HG02759 (cell line): ENCODE data around the gene IP6K1.
"Not testable (repeated sequence)": the region's sequence is repeated elsewhere in the genome, so short reads cannot be mapped to it uniquely, and the experiment has no call there.

ENCODE experiments used
- ATAC-seq: cut with Tn5 transposase; IDR thresholded peaks from one replicate; pipeline ENCODE4 v1.9.1; 2021; ENCODE audit warnings: mild to moderate bottlenecking, moderate library complexity; ENCODE audit not compliant: unreplicated experiment

The IP6K1 gene

DNA sequence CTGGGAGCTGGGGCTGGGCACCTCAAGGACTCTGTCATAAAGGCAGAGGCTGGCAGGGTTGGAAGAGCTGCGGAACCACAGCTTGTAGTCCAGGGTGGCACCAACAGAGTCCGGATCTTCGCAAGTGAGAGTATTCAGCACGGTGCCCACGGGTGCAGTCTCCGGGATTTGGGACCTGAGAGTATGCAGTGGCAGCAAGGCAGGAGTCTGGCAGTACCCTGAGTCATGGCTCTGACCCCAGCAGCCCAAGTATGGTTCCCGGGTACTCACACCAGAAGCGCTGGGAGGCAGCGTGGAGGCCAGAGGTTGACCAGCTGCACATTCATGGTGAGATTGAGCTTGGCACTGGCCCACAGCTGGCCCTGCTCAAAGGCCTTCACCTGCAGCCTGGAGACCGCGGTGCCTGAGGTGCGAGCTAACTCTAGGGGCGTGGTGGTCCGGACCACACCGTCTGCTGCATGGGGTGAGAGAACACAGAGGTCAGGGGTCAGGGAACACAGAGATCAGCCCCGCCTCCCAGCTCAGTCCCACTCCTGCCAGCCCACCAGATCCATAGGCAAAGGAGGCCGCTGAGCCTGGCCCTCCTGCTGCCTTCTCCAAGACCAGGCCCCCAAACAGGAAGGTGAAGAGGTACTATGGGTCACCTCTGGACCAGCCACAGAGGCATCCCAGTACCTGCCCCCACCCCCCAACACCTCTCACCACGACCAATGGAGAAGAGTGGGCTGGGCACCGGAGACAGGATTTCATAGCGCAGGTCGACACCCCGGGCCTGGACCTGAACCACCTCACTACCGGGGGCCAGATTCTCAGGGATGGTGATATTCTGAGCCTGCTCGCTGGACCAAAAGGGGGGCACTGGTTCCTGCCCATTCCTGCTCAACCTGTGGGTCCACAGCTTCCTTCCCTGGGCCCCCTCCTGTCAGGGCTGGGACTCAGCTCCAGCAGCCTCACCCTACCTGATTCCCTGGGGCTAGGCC, 8.9 kb upstream of the IP6K1 start:
- no peak for ATAC-seq

DNA sequence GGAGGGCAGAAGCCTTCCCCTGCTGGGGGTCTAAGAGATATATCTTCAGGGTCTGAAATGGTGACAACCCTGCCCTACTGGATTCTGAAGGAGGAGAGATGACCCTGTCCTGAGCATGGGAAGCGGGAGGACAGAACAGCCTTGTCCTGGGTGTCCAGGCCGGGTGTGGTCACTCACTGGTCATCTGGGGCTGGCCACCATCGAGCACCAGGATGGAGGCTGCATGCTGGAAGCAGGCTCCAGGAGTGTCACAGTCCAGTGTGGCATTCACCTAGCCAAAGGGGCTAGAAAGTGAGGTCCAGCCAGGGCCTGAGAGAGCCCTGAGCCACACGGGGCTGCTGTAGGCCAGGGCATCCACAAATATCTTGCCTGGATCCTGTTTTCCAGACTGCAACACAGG, 8.1 kb upstream of the IP6K1 start:
- no peak for ATAC-seq

DNA sequence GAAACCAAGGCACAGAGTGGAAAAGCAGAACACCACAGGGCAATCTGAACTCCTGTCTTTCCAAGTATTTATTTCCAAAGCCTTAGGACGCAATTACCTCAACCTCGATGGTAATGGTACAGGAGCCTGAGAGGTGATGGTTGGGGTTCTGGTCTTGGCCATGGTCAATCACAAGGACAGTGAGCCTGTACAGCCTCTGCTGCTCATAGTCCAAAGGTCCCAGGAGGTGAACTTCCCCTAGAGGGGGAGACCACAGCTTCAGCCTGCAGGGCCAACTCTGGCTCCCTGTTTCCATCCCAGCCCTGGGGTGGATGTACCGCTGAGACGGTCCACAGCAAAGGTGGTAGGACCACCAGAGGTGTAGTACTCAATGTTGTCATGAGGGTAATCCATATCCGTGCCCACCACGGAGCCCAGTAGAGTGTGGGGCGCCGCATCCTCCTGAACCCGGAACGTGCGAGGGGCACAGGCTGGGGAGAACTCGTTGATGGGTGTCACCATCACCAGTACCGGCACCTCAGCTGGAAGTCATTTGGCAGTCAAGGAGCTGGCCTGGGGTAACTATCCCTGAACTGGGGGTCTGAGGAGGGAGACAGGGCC, 7.2 kb upstream of the IP6K1 start:
- ATAC-seq, result no peak

DNA sequence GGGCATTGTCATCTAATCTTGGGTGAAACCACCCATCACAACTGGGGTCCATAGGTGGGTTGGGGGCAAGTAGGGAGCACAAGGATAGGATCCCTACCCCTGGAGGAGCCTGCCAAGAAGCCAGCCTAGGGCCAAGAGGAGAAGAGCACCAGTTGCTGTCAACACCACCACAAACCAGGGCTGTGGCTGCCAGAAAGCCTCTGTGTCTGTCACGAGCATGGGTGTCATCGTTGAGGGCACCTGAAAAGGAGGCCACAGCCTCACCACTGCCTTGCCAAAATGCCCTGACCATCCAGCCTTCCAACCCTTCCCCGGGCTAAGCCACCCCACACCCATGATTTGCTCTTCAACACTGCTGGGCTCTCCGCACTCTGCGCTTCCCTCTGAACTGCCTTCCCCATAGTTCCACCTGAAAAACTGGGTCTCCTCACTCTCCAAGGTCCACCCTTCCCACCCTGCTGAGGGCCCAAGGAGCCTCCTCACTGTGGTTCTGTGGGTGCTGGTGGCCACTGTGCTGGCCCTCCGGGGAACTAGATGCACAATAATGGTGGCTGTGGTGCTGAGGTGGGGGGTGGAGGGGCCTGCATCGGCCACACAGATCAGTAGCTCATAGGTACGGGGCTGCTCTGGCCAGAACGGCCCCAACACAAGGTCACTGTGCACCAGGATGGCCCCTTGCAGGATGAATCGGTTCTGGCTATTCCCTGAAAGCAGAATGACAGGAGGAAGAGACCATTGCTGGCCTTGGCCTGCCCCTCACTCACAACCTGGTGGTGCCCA, 6.2 kb upstream of the IP6K1 start:
- no peak for ATAC-seq

DNA sequence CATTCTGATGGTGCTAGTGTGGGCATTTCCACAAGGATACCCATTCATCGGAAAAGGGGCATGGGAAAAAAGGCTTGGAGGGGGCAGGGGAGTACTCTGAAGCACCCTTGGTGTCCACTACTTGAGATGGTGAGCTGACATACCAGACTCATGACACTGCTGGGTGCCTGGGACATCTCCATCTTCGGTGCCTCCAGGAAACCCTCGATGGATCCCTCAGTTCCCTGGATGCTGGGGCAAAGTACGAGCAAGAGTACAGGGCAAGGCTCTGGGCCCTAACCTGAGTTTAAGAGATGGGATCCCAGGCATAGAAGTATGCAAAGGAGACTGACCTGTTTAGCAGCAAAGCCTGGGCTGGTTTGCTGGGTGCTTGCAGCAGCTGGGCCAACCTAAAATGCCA, 5.2 kb upstream of the IP6K1 start:
- ATAC-seq, result no peak

DNA sequence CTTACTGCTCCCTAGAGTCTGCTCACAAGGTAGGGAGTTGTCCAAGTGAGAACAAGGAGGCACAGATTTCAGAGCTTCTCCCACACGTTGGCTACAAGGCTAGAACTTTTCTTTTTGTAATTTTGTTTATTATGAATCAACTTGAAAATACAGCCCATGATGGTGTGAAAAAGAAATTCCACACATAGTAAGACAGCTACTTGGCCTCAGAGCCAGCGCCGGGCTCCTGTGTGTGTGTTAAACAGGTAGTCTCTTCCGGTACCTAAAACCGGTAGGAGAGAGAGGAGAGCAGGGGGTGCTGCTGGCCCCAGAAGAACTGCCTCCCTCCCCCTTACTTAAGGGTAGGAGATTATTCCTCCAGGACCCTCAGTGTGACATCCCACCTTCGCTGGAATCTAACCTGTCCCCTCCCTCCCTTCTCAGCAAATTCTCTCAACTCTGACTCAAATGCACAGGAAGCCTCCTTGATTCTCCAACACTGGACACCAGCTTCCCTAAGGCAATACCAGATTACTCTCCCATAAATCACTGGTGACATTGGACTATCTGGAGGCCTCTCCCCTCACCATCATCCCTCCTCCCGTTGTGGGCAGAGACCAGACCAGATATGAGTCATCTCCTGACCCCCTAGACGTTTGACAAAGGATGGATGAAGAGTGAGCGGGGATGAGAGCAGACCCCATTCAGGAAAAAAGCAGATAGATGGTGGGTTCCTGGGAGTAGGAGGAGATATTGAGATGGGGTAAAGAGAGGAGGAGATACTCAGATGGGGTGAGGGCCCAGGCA, 4.5 kb upstream of the IP6K1 start:
- ATAC-seq, result no peak

DNA sequence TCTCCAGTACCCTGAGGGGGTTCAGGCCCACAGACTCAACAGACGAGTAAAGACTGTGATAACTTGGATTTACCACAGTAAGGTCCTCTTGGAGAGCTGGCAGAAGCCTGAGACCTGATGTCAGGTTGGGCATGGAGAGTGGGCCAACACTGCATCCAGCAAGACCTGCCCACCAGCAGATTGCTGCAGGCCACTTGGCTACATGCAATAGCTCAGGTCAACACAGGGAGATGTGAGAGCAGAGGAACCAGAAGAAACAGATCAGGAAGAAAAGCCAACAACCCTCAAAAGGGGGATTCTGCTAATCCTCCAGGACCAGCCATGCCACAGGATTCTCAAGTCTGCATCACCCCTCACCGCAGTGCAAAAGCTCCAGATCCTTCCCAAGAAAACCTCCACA, 1.7 kb upstream of the IP6K1 start:
- no peak for ATAC-seq

DNA sequence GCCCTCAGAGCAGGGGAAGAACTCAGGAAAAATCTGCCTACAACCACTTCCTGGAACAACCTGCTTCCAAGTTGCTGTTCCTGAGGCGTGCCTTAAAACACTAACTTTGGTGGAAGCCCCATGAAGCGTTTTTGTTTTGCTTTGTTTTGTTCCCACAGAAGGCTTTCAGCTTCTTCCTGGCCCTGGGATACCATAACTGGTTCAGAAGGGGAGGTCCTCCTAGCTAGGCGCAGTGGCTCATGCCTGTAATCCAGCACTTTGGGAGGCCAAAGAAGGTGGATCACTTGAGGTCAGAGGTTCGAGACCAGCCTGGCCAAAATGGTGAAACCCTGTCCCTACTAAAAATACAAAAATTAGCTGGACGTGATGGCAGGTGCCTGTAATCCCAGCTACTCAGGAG, 1.2 kb upstream of the IP6K1 start:
- ATAC-seq, result no peak

DNA sequence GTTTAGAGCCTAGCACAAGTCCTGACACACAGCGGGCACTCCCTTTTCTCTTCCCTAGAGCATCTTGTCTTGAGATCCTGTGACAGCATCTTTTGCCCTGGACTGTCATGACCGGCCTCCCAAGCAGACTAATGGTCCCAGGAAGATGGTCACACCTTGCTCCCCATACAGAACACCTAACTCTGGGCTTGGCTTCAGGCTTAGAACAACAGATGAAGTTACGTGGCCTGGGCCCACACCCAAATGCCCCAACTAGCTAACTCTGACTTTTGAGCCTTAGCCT, 781 bp upstream of the IP6K1 start:
- ATAC-seq, result no peak

DNA sequence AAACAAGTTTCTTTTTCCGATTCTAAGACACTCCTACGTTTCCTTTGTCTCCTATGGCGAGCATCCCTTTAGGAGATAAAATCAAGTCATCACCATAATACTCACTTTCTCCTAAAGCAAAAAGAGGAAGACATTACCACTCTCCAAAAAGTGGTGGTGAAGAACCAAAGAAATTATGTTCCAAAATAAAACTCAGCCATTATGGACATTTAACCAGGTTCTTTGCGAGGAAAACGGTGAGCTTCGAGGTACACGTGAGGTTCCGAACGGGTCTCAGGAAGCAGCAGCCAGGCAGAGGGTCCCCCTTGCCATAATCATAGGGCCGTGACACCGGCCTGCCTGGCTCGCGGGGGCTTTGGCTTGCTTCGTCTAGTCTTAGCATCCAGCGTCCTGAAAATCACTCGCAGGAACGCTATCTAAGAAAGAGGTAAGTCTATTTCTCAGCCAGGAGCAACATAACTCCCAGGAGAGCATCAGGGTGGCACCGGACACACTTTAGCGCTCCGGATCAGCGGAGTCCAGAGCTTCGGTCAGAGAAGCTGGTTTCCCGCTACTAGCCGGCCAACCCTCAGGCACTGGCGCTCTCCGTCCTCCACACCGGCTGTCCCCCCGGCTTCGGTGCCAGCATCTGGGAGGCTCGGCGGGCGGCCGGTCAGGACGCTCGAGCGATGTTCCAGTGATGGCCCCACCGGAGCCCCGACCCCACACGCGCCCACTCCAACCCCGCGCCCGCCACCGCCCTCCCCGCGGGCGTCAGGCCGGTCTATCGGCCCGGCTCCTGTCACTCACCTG, 581 bp downstream of the IP6K1 start:
- peak; percentile 55 for ATAC-seq

DNA sequence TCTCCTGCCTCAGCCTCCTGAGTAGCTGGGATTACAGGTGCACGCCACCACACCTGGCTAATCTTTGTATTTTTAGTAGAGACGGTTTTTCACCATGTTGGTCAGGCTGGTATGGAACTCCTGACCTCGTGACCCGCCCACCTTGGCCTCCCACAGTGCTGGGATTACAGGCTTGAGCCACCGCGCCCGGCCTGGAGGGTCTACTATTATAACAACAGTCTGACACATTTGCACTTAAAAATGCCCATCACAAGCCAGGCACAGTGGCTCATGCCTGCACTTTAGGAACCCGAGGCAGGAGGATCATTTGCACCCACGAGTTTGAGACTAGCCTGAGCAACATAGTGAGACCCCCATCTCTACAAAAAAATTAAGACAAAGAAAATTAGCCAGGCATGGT, 4.1 kb downstream of the IP6K1 start:
- ATAC-seq, result not testable (repeated sequence)

DNA sequence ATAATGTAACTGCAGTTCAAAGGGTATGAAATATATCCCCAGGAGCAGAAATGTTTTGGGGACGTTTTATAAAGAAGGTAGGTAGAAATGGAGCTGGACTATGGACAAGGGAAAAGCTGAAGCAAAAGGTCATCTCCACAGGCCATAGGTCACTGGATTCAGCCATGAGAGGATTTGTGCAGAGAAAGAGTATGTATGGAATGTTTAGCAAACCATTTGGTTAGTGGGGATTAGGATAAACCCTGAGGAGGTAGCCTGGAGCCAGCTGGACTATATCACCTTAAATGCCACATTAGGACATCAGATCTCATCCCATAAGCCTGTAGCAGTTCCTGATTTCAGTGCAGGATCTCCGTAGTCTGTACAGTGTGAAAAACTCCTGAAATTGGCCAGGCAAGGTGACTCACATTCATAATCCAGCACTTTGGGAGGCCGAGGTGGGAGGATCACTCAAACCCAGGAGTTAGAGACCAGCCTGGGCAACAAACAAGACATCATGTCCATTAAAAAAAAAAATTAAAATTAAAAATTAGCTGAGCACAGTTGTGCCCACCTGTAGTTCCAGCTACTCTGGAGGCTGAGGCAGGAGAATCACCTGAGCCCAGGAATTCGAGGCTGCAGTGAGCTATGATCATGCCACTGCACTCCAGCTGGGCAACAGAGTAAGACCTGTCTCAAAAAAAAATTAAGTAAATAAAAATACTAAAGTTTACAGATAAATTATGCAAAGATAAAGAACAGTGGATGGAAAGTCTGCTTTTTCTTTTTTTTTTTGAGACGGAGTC, 4.7 kb downstream of the IP6K1 start:
- ATAC-seq, result no peak

DNA sequence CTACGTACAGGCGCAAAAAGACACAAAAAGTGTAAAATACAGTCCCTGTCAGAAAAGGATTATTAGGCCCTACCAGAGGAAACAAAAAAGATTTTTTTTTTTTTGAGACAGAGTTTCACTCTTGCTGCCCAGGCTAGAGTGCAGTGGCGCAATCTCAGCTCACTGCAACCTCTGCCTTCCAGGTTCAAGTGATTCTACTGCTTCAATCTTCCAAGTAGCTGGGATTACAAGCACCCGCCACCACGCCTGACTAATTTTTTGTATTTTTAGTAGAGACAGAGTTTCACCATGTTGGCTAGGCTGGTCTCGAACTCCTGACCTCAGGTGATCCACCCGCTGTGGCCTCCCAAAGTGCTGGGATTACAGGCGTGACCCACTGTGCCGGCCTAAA, 5.4 kb downstream of the IP6K1 start:
- ATAC-seq, result not testable (repeated sequence)

DNA sequence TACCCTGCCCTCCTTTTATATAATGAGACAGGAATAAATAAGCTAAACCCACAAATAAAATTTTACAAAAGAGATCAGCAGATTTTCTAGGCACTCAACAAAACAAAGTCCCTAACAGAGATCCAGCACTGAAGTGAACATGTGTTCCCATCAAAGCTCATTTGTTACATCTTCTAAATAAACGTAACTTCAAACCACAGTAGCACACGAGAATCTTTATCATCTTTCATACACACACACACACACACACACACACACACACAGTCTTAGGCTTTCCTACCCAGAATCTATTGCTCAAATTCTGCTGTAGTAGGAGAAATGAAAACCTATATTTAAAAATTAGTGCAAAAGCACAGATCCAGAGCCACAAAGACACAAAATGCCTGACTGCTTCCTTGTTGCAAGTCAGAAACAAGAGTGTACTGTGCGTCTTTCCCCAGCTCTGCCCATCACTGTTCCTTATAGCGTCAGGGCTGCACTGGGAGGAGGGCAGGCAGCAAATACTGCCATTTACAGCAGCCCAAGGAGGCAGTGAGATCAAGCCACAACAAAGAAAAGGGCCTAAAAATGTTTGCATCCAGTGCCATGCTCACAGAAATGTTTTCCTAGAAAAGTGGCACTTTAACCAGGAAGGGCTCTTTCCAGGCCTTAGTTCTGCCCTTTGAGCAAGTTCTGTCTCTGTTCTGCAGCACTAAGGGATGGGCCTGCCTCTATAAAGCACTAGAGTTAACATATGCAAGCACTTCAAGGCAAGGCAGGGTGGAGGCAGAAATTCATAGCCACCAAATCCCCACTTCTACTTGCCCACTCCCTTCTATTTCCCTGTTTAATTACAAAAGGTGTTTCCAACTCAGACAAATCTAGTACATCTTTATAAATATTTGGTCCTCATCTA, 6.0 kb downstream of the IP6K1 start:
- ATAC-seq, result no peak

DNA sequence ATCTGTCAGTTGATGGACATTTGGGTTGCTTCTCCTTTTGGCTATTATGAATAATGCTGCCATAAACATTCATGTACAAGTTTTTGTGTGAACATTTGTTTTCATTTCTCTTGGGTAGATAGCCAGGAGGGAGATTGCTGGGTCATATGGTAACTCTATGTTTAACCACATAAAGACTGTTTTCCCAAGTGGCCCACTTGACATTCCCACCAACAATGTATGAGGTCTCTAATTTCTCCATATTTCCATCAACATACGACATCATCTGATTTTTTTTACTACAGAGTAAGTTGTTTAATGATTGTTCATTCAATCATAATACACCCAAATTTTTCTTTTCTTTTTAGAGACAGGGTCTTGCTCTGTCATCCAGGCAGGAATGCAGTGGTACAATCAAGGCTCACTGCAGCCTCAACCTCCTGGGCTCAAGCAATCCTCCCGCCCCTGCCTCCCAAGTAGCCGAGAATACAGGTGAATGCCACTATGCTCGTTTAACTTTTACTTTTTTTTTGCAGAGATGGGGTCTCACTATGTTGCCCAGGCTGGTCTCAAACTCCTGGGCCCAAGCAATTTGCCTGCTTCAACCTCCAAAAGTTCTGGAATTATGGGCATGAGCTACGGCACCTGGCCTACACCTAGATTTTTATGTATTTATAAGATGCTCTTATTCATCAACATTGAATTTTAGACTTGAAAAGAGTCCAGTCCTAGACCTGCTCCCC, 6.8 kb downstream of the IP6K1 start:
- ATAC-seq, result no peak

DNA sequence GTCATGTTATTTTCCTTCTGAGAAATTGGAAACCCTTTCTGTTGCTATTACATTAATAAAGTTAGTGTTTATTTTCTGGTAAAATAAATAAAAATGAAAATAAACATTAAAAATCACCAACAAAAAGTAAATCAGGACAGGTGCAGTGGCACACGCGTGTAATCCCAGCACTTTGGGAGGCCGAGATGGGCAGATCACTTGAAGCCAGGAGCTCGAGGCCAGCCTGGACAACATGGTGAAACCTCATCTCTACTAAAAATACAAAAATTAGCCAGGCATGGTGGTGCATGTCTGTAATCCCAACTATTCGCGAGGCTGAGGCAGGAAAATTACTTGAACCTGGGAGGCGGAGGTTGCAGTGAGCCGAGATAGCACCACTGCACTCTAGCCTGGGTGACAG, 10.2 kb downstream of the IP6K1 start:
- not testable (repeated sequence) for ATAC-seq

DNA sequence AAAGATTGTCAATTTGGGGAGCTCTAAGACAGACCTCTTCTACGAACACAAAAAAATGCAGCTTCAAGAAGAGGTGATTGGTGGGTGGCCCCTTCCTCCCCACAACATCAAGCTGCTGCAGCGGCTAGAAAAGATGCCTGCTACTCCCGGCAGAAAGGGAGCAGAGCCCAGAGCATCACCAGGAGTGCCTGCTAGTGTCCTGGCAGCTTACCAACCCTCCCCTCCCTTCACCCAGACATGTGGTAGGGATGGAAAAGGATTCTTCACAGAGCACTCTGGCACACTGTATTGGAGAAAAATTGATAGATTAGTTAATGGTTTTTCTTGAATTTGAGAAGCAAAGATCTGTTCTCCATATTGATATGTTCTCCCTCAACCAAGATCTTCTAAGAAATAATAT, 10.8 kb downstream of the IP6K1 start:
- ATAC-seq, result no peak

DNA sequence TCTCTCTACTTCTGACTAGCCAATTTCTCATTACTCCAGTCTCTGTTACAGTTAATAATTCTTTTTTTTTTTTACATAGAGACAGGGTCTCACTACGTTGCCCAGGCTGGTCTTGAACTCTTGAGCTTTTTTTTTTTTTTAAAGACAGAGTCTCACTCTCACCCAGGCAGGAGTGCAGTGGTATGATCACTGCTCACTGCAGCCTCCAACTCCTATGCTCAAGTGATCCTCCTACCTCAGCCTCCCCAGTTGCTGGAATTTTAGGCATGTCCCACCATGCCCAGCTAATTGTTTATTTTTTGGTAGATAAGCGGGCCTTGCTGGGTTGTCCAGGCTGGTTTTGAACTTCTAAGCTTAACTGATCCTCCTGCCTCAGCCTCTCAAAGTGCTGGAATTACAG, 13.6 kb downstream of the IP6K1 start:
- no peak for ATAC-seq
